K562 (cell line): Measurements from ENCODE around the gene IP6K1. TPM values are rescaled to one million over a fixed set of nuclear protein-coding genes. Genes with fewer than 3 reads are reported as not detected.

ENCODE experiments used
- ATAC-seq: fragments of 200-7000 bp; cut with Tn5 transposase; 3 replicates; pipeline ENCODE4 v1.9.1; 2020; ENCODE audit warnings: moderate library complexity
- BruUV-seq: library from RNA; stranded (reverse); fragments of 400-500 nt; replicated peaks from 2 replicates; lab custom pipeline; 2021; lab: Mats Ljungman, UMichigan
- CTCF ChIA-PET: fragments of 300-600 bp; formaldehyde crosslinking; extraction: SDS; loops from one replicate; lab custom pipeline; 2021; ENCODE audit warnings: low intra/inter-chr PET ratio; lab: Yijun Ruan, JAX
- POLR2A ChIA-PET: fragments of 300-600, 350-650 bp; sonication (Branson Sonifier 250); formaldehyde crosslinking; extraction: SDS; loops from one replicate; lab custom pipeline; 2021; ENCODE audit warnings: antibody characterized with exemption, inconsistent platforms; lab: Yijun Ruan, JAX
- DNase-seq, 4 experiments: peaks; one replicate each; pipeline versions ENCODE4 v3.0.0 to v3.0.0-alpha.2; 2011 to 2018; ENCODE audit warnings: low spot score in 3 of 4, mixed read lengths in 3 of 4; ENCODE audit errors: extremely low read depth in 1 of 4
- FAIRE-seq: peaks from 2 replicates; lab custom pipeline; 2011; peaks lifted over from hg19 to GRCh38; lab: Jason Lieb, UNC
- H2AFZ ChIP-seq: 2 replicates; pipeline ENCODE4 v1.6.0; 2011; ENCODE audit warnings: low read depth, low read length, control low read depth, inconsistent platforms
- H3K27ac ChIP-seq: fragments of 200-600 bp; 3 replicates; pipeline ENCODE4 v1.8.0; 2011; ENCODE audit warnings: low read depth, mild to moderate bottlenecking, control low read depth, inconsistent platforms, low read length, moderate library complexity, mixed read lengths; ENCODE audit errors: extremely low read depth
- H3K27me3 ChIP-seq, 2 experiments: fragments of 300-600 bp in 1 of 2; 2 replicates in 1 of 2; 3 replicates in 1 of 2; pipeline versions ENCODE4 v1.6.0 to v1.8.0; 2011; ENCODE audit warnings: inconsistent platforms in 2 of 2, low read length in 2 of 2, mild to moderate bottlenecking in 1 of 2, mixed read lengths in 1 of 2, moderate library complexity in 1 of 2; ENCODE audit not compliant: control insufficient read depth in 2 of 2, insufficient read depth in 2 of 2
- H3K36me3 ChIP-seq: fragments of 300-600 bp; 3 replicates; pipeline ENCODE4 v1.8.0; 2011; ENCODE audit warnings: mild to moderate bottlenecking, low read length, inconsistent platforms; ENCODE audit not compliant: control insufficient read depth, insufficient read depth
- H3K4me1 ChIP-seq, 2 experiments: fragments of 200-600 bp in 1 of 2; replicated peaks in 1 of 2; 2 replicates in 1 of 2; 3 replicates in 1 of 2; pipeline versions ENCODE4 v1.5.1 to v1.8.0; 2011; ENCODE audit warnings: inconsistent platforms in 2 of 2, low read length in 2 of 2, mild to moderate bottlenecking in 1 of 2, mixed read lengths in 1 of 2, moderate library complexity in 1 of 2; ENCODE audit not compliant: control insufficient read depth in 2 of 2, insufficient read depth in 2 of 2
- H3K4me2 ChIP-seq: 2 replicates; pipeline ENCODE4 v1.6.1; 2011; ENCODE audit warnings: low read length, control low read depth, inconsistent platforms, mixed read lengths; ENCODE audit not compliant: insufficient read depth
- H3K4me3 ChIP-seq: fragments of 200-600 bp; sonication (generic), shearing (Covaris generic); 2 replicates; pipeline ENCODE4 v1.5.1; 2016; ENCODE audit warnings: control low read depth, inconsistent platforms
- H3K79me2 ChIP-seq: fragments of 200-600 bp; 3 replicates; pipeline ENCODE4 v1.8.0; 2011; ENCODE audit warnings: low read length, inconsistent platforms; ENCODE audit not compliant: control insufficient read depth, insufficient read depth
- H3K9ac ChIP-seq, 2 experiments: 2 replicates each; pipeline versions ENCODE4 v1.6.0 to v1.6.1; 2011; ENCODE audit warnings: low read depth in 2 of 2, low read length in 2 of 2, control low read depth in 1 of 2, inconsistent platforms in 1 of 2, mild to moderate bottlenecking in 1 of 2, mixed read lengths in 1 of 2; ENCODE audit not compliant: insufficient read depth in 1 of 2
- H3K9me1 ChIP-seq: one replicate; pipeline ENCODE4 v1.6.0; 2011; ENCODE audit warnings: inconsistent platforms, mild to moderate bottlenecking, low read length, moderate library complexity; ENCODE audit not compliant: control insufficient read depth, insufficient read depth
- H3K9me3 ChIP-seq: replicated peaks from 2 replicates; pipeline ENCODE4 v1.5.1; 2011; ENCODE audit warnings: low read depth, low read length, inconsistent platforms; ENCODE audit not compliant: control insufficient read depth, insufficient read depth
- H4K20me1 ChIP-seq: replicated peaks from 2 replicates; pipeline ENCODE4 v1.6.1; 2011; ENCODE audit warnings: low read length, inconsistent platforms, mixed read lengths; ENCODE audit not compliant: control insufficient read depth, insufficient read depth
- BDP1 ChIP-seq: IDR thresholded peaks from 3 replicates; pipeline ENCODE4 v1.6.1; 2011; ENCODE audit not compliant: insufficient read length, insufficient read depth
- FOXJ2 ChIP-seq: fragments of 200-800 bp; sonication (Bioruptor generic); IDR thresholded peaks from 2 replicates; pipeline ENCODE4 v1.6.1; 2016; ENCODE audit warnings: missing genetic modification characterization, missing compliant biosample characterization
- HOXB6 ChIP-seq: fragments of 250-450 bp; sonication (Bioruptor Pico); IDR thresholded peaks from 2 replicates; pipeline ENCODE4 v1.5.1; 2022; ENCODE audit warnings: mild to moderate bottlenecking, borderline replicate concordance
- NR2C1 ChIP-seq, 2 experiments: fragments of 450-650 bp; IDR thresholded peaks; 2 replicates each; pipeline ENCODE4 v1.6.1; 2017; ENCODE audit warnings: mild to moderate bottlenecking in 2 of 2, antibody characterized with exemption in 1 of 2, inconsistent platforms in 1 of 2, missing compliant biosample characterization in 1 of 2, missing genetic modification characterization in 1 of 2
- RBM17 ChIP-seq: fragments of 200-400 bp; formaldehyde crosslinking; IDR thresholded peaks from 2 replicates; pipeline ENCODE4 v1.6.1; 2017; ENCODE audit warnings: low read depth, mild to moderate bottlenecking, low read length, borderline replicate concordance
- RFX5 ChIP-seq: IDR thresholded peaks from 2 replicates; pipeline ENCODE4 v1.6.1; 2011; ENCODE audit warnings: low read depth, mild to moderate bottlenecking, improper control_type of control experiment, low read length
- SRF ChIP-seq, 2 experiments: fragments of 250-450, 450-650 bp in 1 of 2; sonication (Bioruptor Pico) in 1 of 2; sonication (generic) in 1 of 2; formaldehyde crosslinking; IDR thresholded peaks; 2 replicates each; pipeline versions ENCODE4 v1.5.0 to v1.5.1; 2020 to 2022; ENCODE audit warnings: mild to moderate bottlenecking in 1 of 2, missing genetic modification reagents in 1 of 2
- ZNF184 ChIP-seq: sonication (generic); formaldehyde crosslinking; IDR thresholded peaks from 2 replicates; pipeline ENCODE4 v1.5.0; 2020; ENCODE audit warnings: missing genetic modification reagents
- ZNF830 ChIP-seq: fragments of 250-450 bp; sonication (Bioruptor Pico); IDR thresholded peaks from 2 replicates; pipeline ENCODE4 v1.5.0; 2021; ENCODE audit warnings: mild to moderate bottlenecking
- WGBS: fragments of 100-300 bp; shearing (Covaris generic); methylation state at CpG from one replicate; pipeline ENCODE4 v1.1.6; 2016; ENCODE audit warnings: low coverage, mixed read lengths; ENCODE audit not compliant: insufficient coverage; ENCODE audit errors: missing lambda C conversion rate; 5-methylcytosine and 5-hydroxymethylcytosine counted together
- in situ Hi-C: fragments of 300-500 bp; cut with MboI; formaldehyde crosslinking; loops from 4 replicates; pipeline ENCODE4 v1.15.0; 2018; ENCODE audit warnings: inconsistent platforms, mixed read lengths
- intact Hi-C: fragments of 100-400 bp; cut with micrococcal nuclease; formaldehyde crosslinking; loops from 2 replicates; pipeline ENCODE4 v1.14.2; 2022
- polyA plus RNA-seq, 8 experiments: library from polyadenylated mRNA; depleted of rRNA in 4 of 8; stranded (reverse) in 5 of 8; unstranded in 3 of 8; fragments of >200 nt; fragmentation: Nextera tagmentation in 2 of 8; fragmentation: Illumina TruSeq in 1 of 8; extraction: Ambion mirVana in 2 of 8; extraction: Trizol in 1 of 8; gene quantifications; 2 replicates each; pipeline versions ENCODE4 v1.2.1 to v1.2.3, GENCODE V29; 2011 to 2014; ENCODE audit warnings: inconsistent platforms in 1 of 8, missing spikeins in 1 of 8
- total RNA-seq, 7 experiments: library from RNA; depleted of rRNA in 6 of 7; stranded (reverse); fragments of >200 nt in 6 of 7; fragmentation: Illumina TruSeq in 2 of 7; extraction: Trizol in 2 of 7; gene quantifications; 2 replicates each; pipeline versions ENCODE4 v1.2.1 to v1.2.3, GENCODE V29; 2011 to 2021; ENCODE audit warnings: low replicate concordance in 1 of 7
- TF ChIP-seq, protein P1 (sequence below): fragments of 250-450 bp; sonication (Bioruptor Pico); IDR thresholded peaks from 2 replicates; pipeline ENCODE4 v1.4.0; 2020; ENCODE audit warnings: mild to moderate bottlenecking

Gene IP6K1
- total and polyA plus RNA-seq, 9 of the 15 experiments (the other 6 are each of a cell fraction or from before 2014, with no cell fraction given), result 0.46 to 29.2 (median 13.1) TPM

DNA sequence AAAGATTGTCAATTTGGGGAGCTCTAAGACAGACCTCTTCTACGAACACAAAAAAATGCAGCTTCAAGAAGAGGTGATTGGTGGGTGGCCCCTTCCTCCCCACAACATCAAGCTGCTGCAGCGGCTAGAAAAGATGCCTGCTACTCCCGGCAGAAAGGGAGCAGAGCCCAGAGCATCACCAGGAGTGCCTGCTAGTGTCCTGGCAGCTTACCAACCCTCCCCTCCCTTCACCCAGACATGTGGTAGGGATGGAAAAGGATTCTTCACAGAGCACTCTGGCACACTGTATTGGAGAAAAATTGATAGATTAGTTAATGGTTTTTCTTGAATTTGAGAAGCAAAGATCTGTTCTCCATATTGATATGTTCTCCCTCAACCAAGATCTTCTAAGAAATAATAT lies 10.8 kb downstream of the IP6K1 start:
- POLR2A ChIA-PET, result interaction anchor here (0.7 to 2.7 kb wide), 3 partner anchors 8 to 31 kb away, joined by 3 to 12 read pairs (median 5); no protein-coding TSS in a partner anchor
- no peak overlapping the region for H3K9ac ChIP-seq
- in situ Hi-C loops (no loop called here), intact Hi-C loops (no loop called here)
- no peaks in the 10 kb centered on the region; a peak in 2 of 5 replicates for H3K4me1 ChIP-seq
- no peak overlapping the region for H2AFZ ChIP-seq
- no peak overlapping the region for H3K4me2 ChIP-seq
- CTCF ChIA-PET, result no interaction called here
- H3K27me3 ChIP-seq, result no peaks in the 10 kb centered on the region
- 0 out of 2 replicates have a peak, but pooled peaks cover 3% of the 10 kb centered on the region for H4K20me1 ChIP-seq
- H3K9me3 ChIP-seq, result no peaks in the 10 kb centered on the region
- TF ChIP-seq FOXJ2 (tag), result no peak
- TF ChIP-seq, protein P1, sequence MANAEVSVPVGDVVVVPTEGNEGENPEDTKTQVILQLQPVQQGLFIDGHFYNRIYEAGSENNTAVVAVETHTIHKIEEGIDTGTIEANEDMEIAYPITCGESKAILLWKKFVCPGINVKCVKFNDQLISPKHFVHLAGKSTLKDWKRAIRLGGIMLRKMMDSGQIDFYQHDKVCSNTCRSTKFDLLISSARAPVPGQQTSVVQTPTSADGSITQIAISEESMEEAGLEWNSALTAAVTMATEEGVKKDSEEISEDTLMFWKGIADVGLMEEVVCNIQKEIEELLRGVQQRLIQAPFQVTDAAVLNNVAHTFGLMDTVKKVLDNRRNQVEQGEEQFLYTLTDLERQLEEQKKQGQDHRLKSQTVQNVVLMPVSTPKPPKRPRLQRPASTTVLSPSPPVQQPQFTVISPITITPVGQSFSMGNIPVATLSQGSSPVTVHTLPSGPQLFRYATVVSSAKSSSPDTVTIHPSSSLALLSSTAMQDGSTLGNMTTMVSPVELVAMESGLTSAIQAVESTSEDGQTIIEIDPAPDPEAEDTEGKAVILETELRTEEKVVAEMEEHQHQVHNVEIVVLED (CRISPR knock-in tag), result no peak
- no peak for TF ChIP-seq ZNF184 (CRISPR knock-in tag)
- TF ChIP-seq ZNF830 (CRISPR knock-in tag), result no peak
- TF ChIP-seq RFX5, result no peak
- TF ChIP-seq BDP1, result no peak
- TF ChIP-seq RBM17, result no peak
- no peak for TF ChIP-seq HOXB6 (CRISPR knock-in tag)
- no peak for TF ChIP-seq SRF (CRISPR knock-in tag; IDR thresholded peaks at IDR 0.05)
- TF ChIP-seq NR2C1 (IDR thresholded peaks at IDR 0.05), result no peak
- no peak for TF ChIP-seq NR2C1 (tag; IDR thresholded peaks at IDR 0.05)
- H3K36me3 ChIP-seq, result peaks cover 40% of the 10 kb centered on the region; the same call in 2 of the 3 replicates
- H3K27ac ChIP-seq, result no peak overlapping the region
- ATAC-seq (no peak), FAIRE-seq (no peak), DNase-seq (no peak)
- H3K4me3 ChIP-seq, result no peak overlapping the region
- no TSS peak for BruUV-seq
- WGBS, result no CpG with 5 or more reads among the region's 3 CpGs
- H3K79me2 ChIP-seq, result peaks cover 82% of the 10 kb centered on the region
- no peaks in the 10 kb centered on the region for H3K9me1 ChIP-seq
